Jurkat, Clone E6-1 (cell line): Measurements from ENCODE around the gene ACIN1.
A peak's percentile ranks its signal among the peaks of the same experiment; 100 is the strongest.

ENCODE experiments used
- DNase-seq: peaks from one replicate; pipeline ENCODE4 v3.0.0-alpha.2; 2011; ENCODE audit warnings: low read depth, low spot score
- H3K4me3 ChIP-seq: 2 replicates; pipeline ENCODE4 v1.5.1; 2011; ENCODE audit warnings: mild to moderate bottlenecking, low read length, control low read depth, moderate library complexity

The ACIN1 gene

GRCh38 chr14:23124337-23124954 lies 29.5 kb upstream of the ACIN1 start:
- no peak overlapping the region for H3K4me3 ChIP-seq
- DNase-seq, result no peak

- H3K4me3 ChIP-seq, result no peak overlapping the region
- DNase-seq, result no peak
Observed at GRCh38 chr14:23123419-23123818, 28.5 kb upstream of the ACIN1 start.

GRCh38 chr14:23122086-23122485 lies 27.1 kb upstream of the ACIN1 start:
- DNase-seq, result no peak
- no peak overlapping the region for H3K4me3 ChIP-seq

GRCh38 chr14:23121361-23121771 lies 26.4 kb upstream of the ACIN1 start:
- H3K4me3 ChIP-seq, result no peak overlapping the region
- no peak for DNase-seq

- DNase-seq, result peak; percentile 76
- peak overlapping the region; percentile 51 for H3K4me3 ChIP-seq
Observed at GRCh38 chr14:23120541-23121251, 25.8 kb upstream of the ACIN1 start.

GRCh38 chr14:23119363-23120327 lies 24.7 kb upstream of the ACIN1 start:
- peak; percentile 83 for DNase-seq

GRCh38 chr14:23118506-23119362 lies 23.8 kb upstream of the ACIN1 start, which contains the start of gene CEBPE:
Gene CEBPE (minus strand): TSS chr14:23119255. CDS start chr14:23119091, 164 bp downstream.
- peak within 1 kb of the TSS; percentile 51 for H3K4me3 ChIP-seq
- no peak for DNase-seq

More at GRCh38 chr14:23119363-23120327, 24.7 kb upstream of the ACIN1 start:
- peak overlapping the region; percentile 51 for H3K4me3 ChIP-seq

- H3K4me3 ChIP-seq, result peak overlapping the region; percentile 31; the same call in 1 of the 2 replicates
- DNase-seq, result no peak
Observed at GRCh38 chr14:23117371-23118020, 22.6 kb upstream of the ACIN1 start.

GRCh38 chr14:23115918-23116317 lies 21.0 kb upstream of the ACIN1 start:
- H3K4me3 ChIP-seq, result no peak overlapping the region
- DNase-seq, result no peak

- H3K4me3 ChIP-seq, result no peak overlapping the region
- DNase-seq, result no peak
Observed at GRCh38 chr14:23115039-23115731, 20.2 kb upstream of the ACIN1 start.

GRCh38 chr14:23114669-23115038 lies 19.7 kb upstream of the ACIN1 start:
- no peak for DNase-seq
- no peak overlapping the region for H3K4me3 ChIP-seq

- no peak for DNase-seq
Observed at GRCh38 chr14:23114120-23114458, 19.2 kb upstream of the ACIN1 start.

GRCh38 chr14:23113431-23114119 lies 18.6 kb upstream of the ACIN1 start:
- peak overlapping the region; percentile 40 for H3K4me3 ChIP-seq
- DNase-seq, result no peak

More at GRCh38 chr14:23114120-23114458, 19.2 kb upstream of the ACIN1 start:
- no peak overlapping the region for H3K4me3 ChIP-seq

- peak; percentile 95 for DNase-seq
- peak overlapping the region; percentile 40 for H3K4me3 ChIP-seq
Observed at GRCh38 chr14:23112359-23113178, 17.6 kb upstream of the ACIN1 start.

- peak; percentile 86 for DNase-seq
- H3K4me3 ChIP-seq, result peak overlapping the region; percentile 8
Observed at GRCh38 chr14:23110579-23111365, 15.8 kb upstream of the ACIN1 start.

GRCh38 chr14:23109769-23110168 lies 14.8 kb upstream of the ACIN1 start:
- no peak overlapping the region for H3K4me3 ChIP-seq
- DNase-seq, result no peak
